NCI-H69 (cell line): Measurements from ENCODE around the gene PMS2.
"Not testable (repeated sequence)": the region's sequence is repeated elsewhere in the genome, so short reads cannot be mapped to it uniquely, and the experiment has no call there.

ENCODE experiments used
- DNase-seq: peaks from one replicate; lab custom pipeline; 2025; lab: John Stamatoyannopoulos, UW

Gene PMS2

DNA sequence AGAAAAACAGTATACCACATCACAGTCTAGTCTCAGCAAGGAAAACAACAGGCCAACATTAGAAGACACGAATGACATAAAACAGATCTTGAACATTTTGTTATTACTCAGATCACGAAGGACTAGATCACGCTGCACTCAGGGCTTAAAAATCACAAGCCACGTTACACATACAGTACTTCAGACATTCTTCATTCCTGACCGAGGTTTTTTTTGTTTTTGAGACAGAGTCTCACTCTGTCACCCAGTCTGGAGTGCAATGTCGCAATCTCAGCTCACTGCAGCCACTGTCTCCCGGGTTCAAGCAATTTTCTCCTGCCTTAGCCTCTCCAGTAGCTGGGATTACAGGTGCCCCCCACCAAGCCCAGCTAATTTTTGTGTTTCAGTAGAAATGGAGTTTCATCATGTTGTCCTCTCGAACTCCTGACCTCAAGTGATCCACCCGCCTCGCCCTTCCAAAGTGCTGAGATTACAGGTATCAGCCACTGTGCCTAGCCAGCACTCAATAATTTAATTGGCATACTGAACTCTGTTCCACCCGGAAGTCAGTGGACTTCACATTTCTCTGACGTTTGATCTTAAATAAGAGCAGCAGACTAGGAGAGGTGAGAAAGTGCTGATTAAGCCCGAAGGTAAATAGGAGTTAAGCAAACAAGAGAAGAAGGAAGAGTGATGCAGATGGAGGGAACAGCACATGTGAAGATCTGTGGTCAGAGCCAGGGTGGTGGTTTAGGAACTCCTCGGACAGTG, 3.7 kb upstream of the PMS2 start:
- DNase-seq, result no peak

DNA sequence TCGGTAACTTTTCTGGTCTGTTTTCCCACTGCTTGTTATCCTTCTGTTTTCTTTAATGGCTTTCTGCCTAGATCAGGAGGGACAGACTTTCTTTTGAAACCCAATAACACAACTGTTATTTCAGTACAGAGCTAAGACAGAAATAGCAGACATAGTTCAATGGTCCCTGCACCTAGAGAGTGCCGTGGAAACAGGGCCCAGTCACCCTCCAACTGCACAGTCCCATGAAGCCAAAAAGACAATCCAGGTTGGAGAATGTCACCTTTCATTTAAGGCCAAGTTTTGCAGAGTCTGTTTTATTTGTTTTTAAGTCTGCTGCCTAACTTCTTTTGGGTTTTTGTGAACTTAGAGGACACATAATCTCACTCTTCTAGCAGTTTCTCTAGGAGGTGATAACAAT, 2.7 kb upstream of the PMS2 start:
- DNase-seq, result no peak

GRCh38 chr7:6010370-6010769, 1.5 kb upstream of the PMS2 start:
- DNase-seq, result not testable (repeated sequence)

DNA sequence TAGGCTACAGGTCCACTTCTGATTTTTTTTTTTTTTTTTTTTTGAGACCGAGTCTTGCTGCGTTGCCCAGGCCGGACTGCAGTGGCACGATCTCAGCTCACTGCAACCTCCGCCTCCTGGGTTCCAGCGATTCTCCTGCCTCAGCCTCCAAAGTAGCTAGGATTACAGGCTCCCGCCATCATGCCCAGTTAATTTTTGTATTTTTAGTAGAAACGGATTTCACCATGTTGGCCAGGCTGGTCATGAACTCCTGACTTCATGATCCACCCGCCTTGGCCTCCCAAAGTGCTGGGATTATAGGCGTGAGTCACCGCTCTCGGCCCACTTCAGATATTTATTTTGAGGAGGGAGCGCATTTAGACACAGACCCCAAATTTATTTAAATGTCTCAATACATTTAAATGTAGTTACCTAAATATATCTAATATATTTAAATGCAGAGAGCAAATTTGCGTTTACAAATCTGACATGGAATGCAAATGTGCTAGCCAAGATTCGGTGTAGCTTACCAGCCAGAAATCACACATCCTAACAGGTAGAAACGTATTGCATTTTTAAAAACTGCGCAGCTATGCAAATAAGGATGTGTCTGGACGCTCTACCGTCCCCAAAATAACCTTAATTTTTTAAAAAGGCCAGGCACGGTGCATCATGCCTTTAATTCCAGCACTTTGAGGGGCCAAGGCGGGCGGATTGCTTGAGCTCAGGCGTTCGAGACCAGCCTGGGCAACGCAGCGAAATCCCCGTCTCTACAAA, 836 bp downstream of the PMS2 start:
- not testable (repeated sequence) for DNase-seq

DNA sequence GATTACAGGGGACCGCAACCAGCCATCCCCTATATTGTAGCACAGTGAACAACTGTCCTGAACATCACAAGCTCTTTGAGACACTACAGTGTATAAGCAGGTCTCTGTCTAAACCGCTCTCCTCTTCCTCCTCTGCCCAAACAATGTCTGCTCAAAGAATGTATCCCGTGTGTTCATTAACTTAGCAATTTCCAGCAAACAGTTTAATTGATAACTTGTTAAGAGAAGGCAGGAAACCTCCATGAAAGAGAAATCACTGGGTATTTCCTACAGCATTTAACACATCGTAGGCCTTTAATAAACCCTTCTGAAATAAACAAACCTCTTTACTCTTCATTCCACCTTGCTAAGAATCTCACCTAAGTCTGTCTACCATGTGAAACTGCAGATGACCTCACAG, 1.5 kb downstream of the PMS2 start:
- no peak for DNase-seq

DNA sequence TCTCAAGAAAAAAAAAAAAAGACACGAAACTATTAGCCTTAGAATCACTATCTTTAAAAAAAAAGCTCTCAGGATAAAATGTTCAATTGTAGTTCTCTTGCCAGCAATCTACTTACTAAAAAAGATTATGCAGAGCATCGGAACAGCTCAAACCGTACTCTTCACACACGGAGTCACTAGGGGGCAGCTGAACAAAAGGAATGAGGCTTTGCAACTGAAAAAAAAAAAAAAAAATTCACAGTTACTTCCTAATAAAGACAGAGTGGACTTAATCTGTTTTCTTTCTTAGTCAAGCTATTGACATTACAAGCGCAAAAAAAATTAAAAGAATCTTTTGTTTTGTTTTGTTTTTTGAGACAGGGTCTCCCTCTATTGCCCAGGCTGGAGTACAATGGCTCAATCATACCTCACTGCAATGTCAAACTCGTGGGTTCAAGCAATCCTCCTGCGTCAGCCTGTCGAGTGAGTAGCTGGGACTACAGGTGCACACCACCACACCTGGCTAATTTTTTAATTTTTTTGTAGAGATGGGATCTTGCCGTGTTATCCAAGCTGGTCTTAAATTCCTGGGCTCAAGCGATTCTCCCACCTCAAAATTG, 11.5 kb downstream of the PMS2 start:
- peak; percentile 59 for DNase-seq

GRCh38 chr7:5987061-5987460, 21.8 kb downstream of the PMS2 start:
- not testable (repeated sequence) for DNase-seq

GRCh38 chr7:5979680-5980314, 29.1 kb downstream of the PMS2 start:
- not testable (repeated sequence) for DNase-seq

DNA sequence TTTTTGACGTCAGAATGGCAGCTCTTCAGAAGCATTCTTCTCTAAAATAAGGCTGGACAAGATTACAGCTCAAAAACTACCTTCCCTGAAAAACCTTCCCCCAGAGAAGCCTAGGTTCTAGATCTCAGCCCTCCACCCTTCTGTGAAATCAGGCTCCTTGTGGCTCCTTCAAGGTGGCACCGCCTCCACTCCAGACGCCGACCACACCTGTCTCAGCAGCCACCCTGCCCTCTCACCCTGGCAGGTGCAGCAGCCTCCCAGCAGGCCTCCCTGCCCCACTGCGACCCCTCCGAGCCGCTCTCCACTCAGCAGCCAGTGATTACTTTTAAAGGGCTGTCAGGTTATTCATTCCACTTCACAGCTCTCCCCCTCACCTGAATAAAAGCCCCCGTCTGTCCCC, 35.3 kb downstream of the PMS2 start:
- DNase-seq, result not testable (repeated sequence)

GRCh38 chr7:5970347-5970911, 38.4 kb downstream of the PMS2 start, which contains the start of gene RSPH10B:
Gene RSPH10B, minus strand, starts transcription at chr7:5970689. Its CDS starts 3,573 bp downstream, at chr7:5967116.
- DNase-seq, result not testable (repeated sequence)

DNA sequence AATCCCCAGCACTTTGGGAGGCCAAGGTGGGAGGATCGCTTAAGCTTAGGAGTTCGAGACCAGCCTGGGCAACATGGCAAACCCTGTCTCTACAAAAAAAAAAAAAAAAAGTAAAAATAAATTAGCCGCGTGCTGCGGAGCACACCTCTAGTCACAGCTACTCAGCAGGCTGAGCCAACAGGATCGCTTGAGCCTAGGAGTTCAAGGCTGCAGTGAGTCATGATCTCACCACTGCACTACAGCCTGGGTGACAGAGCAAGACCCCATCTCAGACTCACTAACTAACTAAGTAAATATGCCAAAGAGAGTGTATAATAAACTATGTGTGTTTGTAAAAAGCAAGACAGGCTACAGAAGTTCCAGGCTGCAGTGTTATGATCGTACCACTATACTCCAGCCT, 45.0 kb downstream of the PMS2 start:
- DNase-seq, result not testable (repeated sequence)

DNA sequence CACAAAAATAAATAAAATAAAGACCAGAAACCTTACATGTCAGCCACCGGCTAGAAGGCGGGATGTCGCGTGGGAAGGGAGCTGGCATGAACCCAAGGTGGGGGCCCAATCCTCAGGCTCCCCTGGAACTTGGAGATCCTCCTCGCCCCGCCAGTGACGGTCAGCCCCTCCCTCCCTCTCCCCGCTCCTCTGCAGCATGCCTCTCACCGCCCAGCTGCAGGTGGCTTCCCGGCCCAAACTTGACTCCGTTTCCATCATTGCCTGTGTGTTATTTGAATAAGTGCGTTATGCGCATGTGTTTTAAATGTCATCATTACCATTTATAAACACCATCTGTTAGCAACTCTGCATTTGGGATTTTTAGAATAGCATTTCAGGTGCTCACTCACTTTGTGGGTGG, 45.6 kb downstream of the PMS2 start:
- not testable (repeated sequence) for DNase-seq

- DNase-seq, result not testable (repeated sequence)
These were observed 73.9 kb downstream of the PMS2 start for GRCh38 chr7:5934945-5935450.

- DNase-seq, result not testable (repeated sequence)
These were observed 76.8 kb downstream of the PMS2 start for GRCh38 chr7:5931905-5932644.

GRCh38 chr7:5931250-5931649, 77.6 kb downstream of the PMS2 start:
- not testable (repeated sequence) for DNase-seq

DNA sequence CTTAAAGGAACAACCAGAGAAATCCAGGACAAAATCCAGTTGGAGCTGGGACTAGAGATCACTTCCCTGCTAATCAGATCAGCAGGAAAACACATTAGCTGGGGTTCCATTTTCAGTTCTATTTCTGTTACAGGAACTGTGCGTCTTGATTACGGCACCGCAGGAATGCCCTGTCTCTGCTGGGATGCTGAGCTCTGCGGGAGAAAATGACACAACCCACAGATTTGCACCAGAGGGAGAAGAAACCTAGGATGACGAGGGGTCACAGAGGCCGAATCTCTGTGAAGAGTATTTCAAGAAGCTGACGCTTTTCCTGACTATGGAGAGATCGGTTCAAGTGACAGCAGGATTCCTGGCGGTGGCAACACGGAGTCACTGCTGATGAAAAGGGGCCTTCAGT, 78.6 kb downstream of the PMS2 start:
- DNase-seq, result not testable (repeated sequence)

DNA sequence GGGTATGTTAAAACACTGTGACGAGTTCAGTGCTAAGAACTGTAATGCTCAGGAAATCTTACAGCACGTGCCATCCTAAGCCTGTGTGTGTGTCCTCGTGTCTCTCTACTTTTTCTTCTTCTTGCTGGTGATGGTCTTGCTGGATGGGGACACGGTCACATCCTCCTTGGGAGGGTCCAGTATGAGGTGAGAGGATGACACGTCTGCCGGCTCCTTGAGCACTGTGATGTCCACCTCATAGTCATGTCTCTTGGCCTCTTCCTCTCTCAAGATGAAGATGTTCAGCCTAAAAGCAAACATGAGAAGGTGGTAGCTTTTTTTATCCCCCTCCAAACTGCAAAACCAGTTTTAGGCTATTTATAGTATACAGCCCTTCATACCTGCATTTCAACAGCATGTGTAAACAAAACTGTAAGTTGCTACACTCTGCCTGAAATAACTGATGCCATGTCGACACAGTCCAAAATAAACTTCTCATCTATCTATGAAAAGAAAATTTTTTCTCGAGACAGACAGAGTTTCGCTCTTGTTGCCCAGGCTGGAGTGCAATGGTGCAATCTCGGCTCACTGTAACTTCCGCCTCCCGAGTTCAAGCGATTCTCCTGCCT, 82.5 kb downstream of the PMS2 start:
- DNase-seq, result not testable (repeated sequence)

GRCh38 chr7:5924630-5925029, 84.2 kb downstream of the PMS2 start:
- not testable (repeated sequence) for DNase-seq

DNA sequence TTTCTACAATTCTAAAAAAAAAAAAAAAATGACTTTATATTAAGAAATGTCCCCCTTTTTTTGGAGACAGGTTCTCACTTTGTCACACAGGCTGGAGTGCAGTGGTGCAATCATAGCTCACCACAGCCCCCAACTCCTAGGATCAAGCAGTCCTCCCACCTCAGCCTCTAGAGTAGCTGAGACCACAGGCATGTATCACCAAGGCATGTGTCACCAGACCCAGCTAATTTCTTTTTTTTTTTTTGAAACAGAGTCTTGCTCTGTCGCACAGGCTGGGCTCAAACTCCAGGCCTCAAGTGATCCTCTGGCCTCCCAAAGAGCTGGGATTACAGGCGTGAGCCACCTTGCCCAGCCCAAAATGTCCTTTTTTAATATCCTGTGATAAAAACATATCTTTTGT, 84.7 kb downstream of the PMS2 start:
- DNase-seq, result not testable (repeated sequence)
